ENCODE data around the gene PPP1CB.
A peak's percentile ranks its signal among the peaks of the same experiment; 100 is the strongest.
"Not testable (repeated sequence)": the region's sequence is repeated elsewhere in the genome, so short reads cannot be mapped to it uniquely, and the experiment has no call there.

Gene PPP1CB

GRCh38 chr2:28751252-28751955 lies at the start of gene PPP1CB:
Gene PPP1CB (plus strand): TSS chr2:28751830. CDS start chr2:28752125, 295 bp downstream.
- peak; percentile 99 for DNase-seq (ENCODE audit: low spot score)

GRCh38 chr2:28702415-28702861 lies 49.2 kb upstream of the PPP1CB start:
- no peak for DNase-seq (ENCODE audit: low spot score)

- no peak for DNase-seq (ENCODE audit: low spot score)
Measured at GRCh38 chr2:28702878-28703277, 48.8 kb upstream of the PPP1CB start.

GRCh38 chr2:28704621-28705020 lies 47.0 kb upstream of the PPP1CB start:
- DNase-seq (ENCODE audit: low spot score): no peak

- DNase-seq (ENCODE audit: low spot score): no peak
Measured at GRCh38 chr2:28705751-28706440, 45.7 kb upstream of the PPP1CB start.

- DNase-seq (ENCODE audit: low spot score): no peak
Measured at GRCh38 chr2:28707592-28707991, 44.0 kb upstream of the PPP1CB start.

GRCh38 chr2:28709101-28709500 lies 42.5 kb upstream of the PPP1CB start:
- no peak for DNase-seq (ENCODE audit: low spot score)

GRCh38 chr2:28710545-28710944 lies 41.1 kb upstream of the PPP1CB start:
- DNase-seq (ENCODE audit: low spot score): no peak

GRCh38 chr2:28713577-28714298 lies 37.9 kb upstream of the PPP1CB start:
- DNase-seq (ENCODE audit: low spot score): peak; percentile 52

- DNase-seq (ENCODE audit: low spot score): peak; percentile 89
Measured at GRCh38 chr2:28716265-28716865, 35.3 kb upstream of the PPP1CB start.

GRCh38 chr2:28717339-28717758 lies 34.3 kb upstream of the PPP1CB start:
- DNase-seq (ENCODE audit: low spot score): peak; percentile 78

GRCh38 chr2:28720345-28720744 lies 31.3 kb upstream of the PPP1CB start:
- no peak for DNase-seq (ENCODE audit: low spot score)

- no peak for DNase-seq (ENCODE audit: low spot score)
Measured at GRCh38 chr2:28721601-28722191, 29.9 kb upstream of the PPP1CB start.

- no peak for DNase-seq (ENCODE audit: low spot score)
Measured at GRCh38 chr2:28725021-28725711, 26.5 kb upstream of the PPP1CB start.

GRCh38 chr2:28726177-28726576 lies 25.5 kb upstream of the PPP1CB start:
- no peak for DNase-seq (ENCODE audit: low spot score)

GRCh38 chr2:28729698-28730097 lies 21.9 kb upstream of the PPP1CB start:
- DNase-seq (ENCODE audit: low spot score): peak; percentile 35

- no peak for DNase-seq (ENCODE audit: low spot score)
Measured at GRCh38 chr2:28730641-28731146, 20.9 kb upstream of the PPP1CB start.

GRCh38 chr2:28735511-28735910 lies 16.1 kb upstream of the PPP1CB start:
- no peak for DNase-seq (ENCODE audit: low spot score)

GRCh38 chr2:28736034-28736433 lies 15.6 kb upstream of the PPP1CB start:
- DNase-seq (ENCODE audit: low spot score): peak; percentile 40

GRCh38 chr2:28737655-28738054 lies 14.0 kb upstream of the PPP1CB start:
- no peak for DNase-seq (ENCODE audit: low spot score)

- not testable (repeated sequence) for DNase-seq (ENCODE audit: low spot score)
Measured at GRCh38 chr2:28742619-28743018, 9.0 kb upstream of the PPP1CB start.

Measured in AG08395 (cell line).